Measurements from ENCODE around the gene ITM2B. TPM values are rescaled to one million over a fixed set of nuclear protein-coding genes. Genes with fewer than 3 reads are reported as not detected.

Gene ITM2B
- total and polyA plus RNA-seq, 10 of the 15 experiments (the other 5 are each of a cell fraction or from before 2014, with no cell fraction given): 2.5 to 18.1 (median 4.9) TPM

DNA sequence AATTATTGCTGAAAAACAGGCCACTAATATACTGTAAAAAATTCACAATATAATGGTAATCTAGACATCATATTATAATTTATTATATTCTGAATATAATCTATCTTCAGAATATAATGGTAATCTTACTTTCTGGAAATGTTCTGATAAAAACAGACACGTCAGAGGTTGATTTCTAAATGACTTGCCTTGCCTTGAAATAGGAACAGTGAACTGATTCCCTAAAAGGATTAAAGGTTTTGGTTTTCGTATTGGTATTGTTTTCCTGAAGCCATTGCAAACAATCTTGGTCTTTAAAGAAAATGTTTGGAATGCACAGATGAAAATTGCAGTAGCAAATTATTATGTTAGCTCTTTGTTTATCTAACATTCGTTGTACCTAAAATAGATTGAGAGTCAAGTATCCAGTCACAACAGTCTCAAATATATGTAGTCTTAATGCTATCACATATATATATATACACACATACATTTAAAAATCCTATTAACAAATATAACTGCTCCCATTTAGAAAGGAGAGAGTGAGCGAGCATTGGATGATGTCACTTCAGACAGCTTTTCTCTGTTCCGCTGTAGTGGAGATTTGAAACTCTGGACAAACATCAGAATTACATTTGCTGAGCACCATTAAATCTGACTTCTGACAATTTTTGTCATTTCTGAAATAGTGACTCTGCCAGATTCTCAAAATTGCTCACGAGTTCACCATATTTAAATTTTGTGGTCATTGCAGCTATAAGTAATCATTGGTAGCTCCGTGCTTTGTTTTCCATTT is 1.7 kb downstream of the ITM2B start:
- H3K4me2 ChIP-seq (ENCODE audit: control insufficient read depth, insufficient read depth): no peak overlapping the region
- peak; percentile 58 for ATAC-seq
- H4K20me1 ChIP-seq (ENCODE audit: control insufficient read depth, insufficient read depth): 0 out of 2 replicates have a peak, but pooled peaks cover 6% of the 10 kb centered on the region
- H3K9ac ChIP-seq (ENCODE audit: control insufficient read depth, insufficient read depth, low read length): no peak overlapping the region
- H3K9me3 ChIP-seq (replicated peaks; ENCODE audit: control insufficient read depth, insufficient read depth, low read length): no peaks in the 10 kb centered on the region; the same call in 2 of the 3 replicates
- H2AFZ ChIP-seq (ENCODE audit: control insufficient read depth, low read depth, low read length): no peak overlapping the region
- no peak overlapping the region for H3K4me3 ChIP-seq
- H3K4me1 ChIP-seq (ENCODE audit: control insufficient read depth, insufficient read depth, low read length): peaks cover 8% of the 10 kb centered on the region
- SMC1A ChIA-PET (ENCODE audit: uncharacterized antibody, unreplicated experiment): interaction anchor here (0.6 to 2.5 kb wide), 7 partner anchors 13 to 1746 kb away, joined by 3 to 9 read pairs (median 4); no protein-coding TSS in a partner anchor
- DNase-seq (ENCODE audit: low read depth, low spot score): peak; percentile 45
- in situ Hi-C loops (cut with MboI) (no loop called here), intact Hi-C loops (cut with micrococcal nuclease; ENCODE audit: unreplicated experiment) (loop anchor here (5.0 to 10.0 kb wide), 3 partner anchors 53 to 1990 kb away; no protein-coding TSS in a partner anchor)
- no peak for FAIRE-seq
- peaks cover 6% of the 10 kb centered on the region in 2 experiments for H3K27me3 ChIP-seq (replicated peaks in 1 of 2; ENCODE audit: control insufficient read depth in 2 of 2, insufficient read depth in 2 of 2, low read length in 1 of 2)
- RAD21 ChIA-PET (ENCODE audit: unreplicated experiment): interaction anchor here (0.9 to 1.3 kb wide), 4 partner anchors 40 to 346 kb away, joined by 3 to 4 read pairs (median 4); no protein-coding TSS in a partner anchor
- WGBS (ENCODE audit: insufficient coverage, insufficient replicate concordance, low lambda C conversion rate, missing lambda C conversion rate): 2% methylated on average over 7 of the region's 7 CpGs
- no peak overlapping the region for H3K27ac ChIP-seq (ENCODE audit: control insufficient read depth, insufficient read depth)
- no peaks in the 10 kb centered on the region for H3K79me2 ChIP-seq (ENCODE audit: control insufficient read depth, insufficient read depth, low read length)
- no TSS peak for BruUV-seq (replicated peaks)
- POLR2A ChIA-PET: interaction anchor here (0.8 kb wide), 1 partner anchor 67 kb away, joined by 3 read pairs; no protein-coding TSS in a partner anchor
- H3K36me3 ChIP-seq (ENCODE audit: control insufficient read depth in 2 of 2, insufficient read depth in 2 of 2, low read length in 1 of 2): no peaks in the 10 kb centered on the region
- CTCF ChIA-PET: interaction anchor here (0.6 to 2.2 kb wide), 8 partner anchors 14 to 357 kb away, joined by 3 to 13 read pairs (median 6); no protein-coding TSS in a partner anchor
- TF ChIP-seq TCF12 (IDR thresholded peaks at IDR 0.05; ENCODE audit: low read depth, low read length) (no peak), ZNF687 (IDR thresholded peaks at IDR 0.05) (no peak), NBN (IDR thresholded peaks at IDR 0.05) (no peak), SMC3 (IDR thresholded peaks at IDR 0.05; ENCODE audit: borderline replicate concordance, low read length) (no peak), FOS (IDR thresholded peaks at IDR 0.05; ENCODE audit: borderline replicate concordance, extremely low read depth, insufficient read length) (no peak), IKZF2 (IDR thresholded peaks at IDR 0.05) (no peak; a peak in 1 of 4 replicates), KDM1A (IDR thresholded peaks at IDR 0.05; ENCODE audit: borderline replicate concordance) (no peak), KAT2A (conservative IDR thresholded peaks at IDR 0.05; ENCODE audit: control insufficient read depth, low read depth, low read length) (no peak), ZSCAN29 (IDR thresholded peaks at IDR 0.05) (no peak), RAD51 (IDR thresholded peaks at IDR 0.05) (no peak), BRCA1 (IDR thresholded peaks at IDR 0.05; ENCODE audit: low read depth, low read length) (no peak), YBX1 (IDR thresholded peaks at IDR 0.05) (no peak), HDAC6 (IDR thresholded peaks at IDR 0.05; ENCODE audit: unreplicated experiment) (no peak), ZBTB11 (CRISPR knock-in tag; IDR thresholded peaks at IDR 0.05) (no peak), HCFC1 (IDR thresholded peaks at IDR 0.05; ENCODE audit: low read length) (no peak), NFYA (IDR thresholded peaks at IDR 0.05; ENCODE audit: borderline replicate concordance, low read depth, low read length) (no peak), ZNF217 (IDR thresholded peaks at IDR 0.05) (peak; percentile 100)

Measured in GM12878 (cell line).